H1 (cell line): Measurements from ENCODE around the gene PIGU. TPM values are rescaled to one million over a fixed set of nuclear protein-coding genes. Genes with fewer than 3 reads are reported as not detected.

Source experiments
- CTBP2 ChIP-seq: IDR thresholded peaks from 2 replicates; pipeline ENCODE4 v1.7.0; 2011; ENCODE audit warnings: borderline replicate concordance, mild to moderate bottlenecking, moderate library complexity, mixed read lengths, low read length; ENCODE audit not compliant: insufficient read depth, insufficient read length
- GTF2F1 ChIP-seq: IDR thresholded peaks from 2 replicates; pipeline ENCODE4 v1.6.1; 2012; ENCODE audit warnings: low read depth, low read length, improper control_type of control experiment, borderline replicate concordance
- KDM1A ChIP-seq: fragments of 200-600, 300-600 bp; sonication (generic); IDR thresholded peaks from 2 replicates; pipeline ENCODE4 v1.7.1; 2016; ENCODE audit warnings: mild to moderate bottlenecking, low read length, borderline replicate concordance
- RFX5 ChIP-seq: IDR thresholded peaks from 2 replicates; pipeline ENCODE4 v1.6.1; 2011; ENCODE audit warnings: low read depth, low read length, improper control_type of control experiment, borderline replicate concordance
- SRF ChIP-seq: IDR thresholded peaks from 2 replicates; pipeline ENCODE4 v1.6.1; 2011; ENCODE audit warnings: mild to moderate bottlenecking, low read depth, low read length, moderate library complexity
- TAF1 ChIP-seq: IDR thresholded peaks from 2 replicates; pipeline ENCODE4 v1.6.1; 2011; ENCODE audit warnings: mild to moderate bottlenecking, low read depth, low read length
- YY1 ChIP-seq: IDR thresholded peaks from 2 replicates; pipeline ENCODE4 v1.6.1; 2011; ENCODE audit warnings: low read depth, mild to moderate bottlenecking, low read length
- ZNF274 ChIP-seq: IDR thresholded peaks from 2 replicates; pipeline ENCODE4 v1.7.0; 2012; ENCODE audit warnings: low read length, borderline replicate concordance; ENCODE audit errors: extremely low read depth
- polyA plus RNA-seq, 7 experiments: library from polyadenylated mRNA; depleted of rRNA in 3 of 7; stranded (reverse) in 5 of 7; unstranded in 2 of 7; fragments of >200 nt in 5 of 7; fragments of 200-250 nt in 2 of 7; gene quantifications; 1 replicate in 5 of 7; 2 replicates in 1 of 7; 4 replicates in 1 of 7; pipeline versions ENCODE4 v1.2.1 to v1.2.3, GENCODE V29; 2011 to 2013; ENCODE audit warnings: missing spikeins in 2 of 7, mixed read lengths in 2 of 7
- total RNA-seq: library from RNA; stranded (reverse); fragmentation: NEBNext Ultra II Directional; extraction: Animal tissue kit (Norgen Biotek cat#: 25700); gene quantifications from 2 replicates; pipeline ENCODE4 v1.2.1, GENCODE V29; 2021
- TF ChIP-seq, protein P1 (sequence below): fragments of 300-600 bp; sonication (generic); IDR thresholded peaks from 2 replicates; pipeline ENCODE4 v1.7.1; 2012; ENCODE audit warnings: low read length, moderate library complexity, mild to moderate bottlenecking, inconsistent platforms; ENCODE audit not compliant: insufficient replicate concordance

The PIGU gene
- total and polyA plus RNA-seq, 2 of the 8 experiments (the other 6 are each of a cell fraction or from before 2014, with no cell fraction given): 28.3 to 117 TPM

DNA sequence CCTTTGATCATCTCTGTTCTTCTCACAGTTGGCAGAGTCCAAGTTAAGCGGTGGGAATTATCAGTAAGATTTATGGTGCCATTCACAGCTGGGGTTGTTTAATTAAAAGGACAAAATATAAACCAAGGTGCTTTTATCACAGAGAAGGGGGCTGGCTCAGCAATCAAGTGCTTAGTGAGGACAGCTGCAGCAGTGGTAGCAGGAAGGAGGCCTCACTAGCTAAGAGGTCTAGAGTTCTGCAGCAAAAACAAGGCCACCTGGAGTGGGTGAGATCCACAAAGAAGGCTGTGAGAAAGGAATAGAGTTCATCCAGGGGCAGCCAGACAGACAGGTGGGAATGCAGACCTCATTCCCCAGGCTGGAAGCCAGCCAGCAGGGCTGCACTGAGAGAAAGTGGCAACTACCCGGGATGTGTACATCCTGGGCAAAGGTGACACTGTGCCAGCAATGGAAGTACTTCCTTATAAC is 37.1 kb downstream of the PIGU start (continued):
- TF ChIP-seq SRF: no peak
- no peak for TF ChIP-seq RFX5
- TF ChIP-seq GTF2F1: no peak
- TF ChIP-seq, protein P1, sequence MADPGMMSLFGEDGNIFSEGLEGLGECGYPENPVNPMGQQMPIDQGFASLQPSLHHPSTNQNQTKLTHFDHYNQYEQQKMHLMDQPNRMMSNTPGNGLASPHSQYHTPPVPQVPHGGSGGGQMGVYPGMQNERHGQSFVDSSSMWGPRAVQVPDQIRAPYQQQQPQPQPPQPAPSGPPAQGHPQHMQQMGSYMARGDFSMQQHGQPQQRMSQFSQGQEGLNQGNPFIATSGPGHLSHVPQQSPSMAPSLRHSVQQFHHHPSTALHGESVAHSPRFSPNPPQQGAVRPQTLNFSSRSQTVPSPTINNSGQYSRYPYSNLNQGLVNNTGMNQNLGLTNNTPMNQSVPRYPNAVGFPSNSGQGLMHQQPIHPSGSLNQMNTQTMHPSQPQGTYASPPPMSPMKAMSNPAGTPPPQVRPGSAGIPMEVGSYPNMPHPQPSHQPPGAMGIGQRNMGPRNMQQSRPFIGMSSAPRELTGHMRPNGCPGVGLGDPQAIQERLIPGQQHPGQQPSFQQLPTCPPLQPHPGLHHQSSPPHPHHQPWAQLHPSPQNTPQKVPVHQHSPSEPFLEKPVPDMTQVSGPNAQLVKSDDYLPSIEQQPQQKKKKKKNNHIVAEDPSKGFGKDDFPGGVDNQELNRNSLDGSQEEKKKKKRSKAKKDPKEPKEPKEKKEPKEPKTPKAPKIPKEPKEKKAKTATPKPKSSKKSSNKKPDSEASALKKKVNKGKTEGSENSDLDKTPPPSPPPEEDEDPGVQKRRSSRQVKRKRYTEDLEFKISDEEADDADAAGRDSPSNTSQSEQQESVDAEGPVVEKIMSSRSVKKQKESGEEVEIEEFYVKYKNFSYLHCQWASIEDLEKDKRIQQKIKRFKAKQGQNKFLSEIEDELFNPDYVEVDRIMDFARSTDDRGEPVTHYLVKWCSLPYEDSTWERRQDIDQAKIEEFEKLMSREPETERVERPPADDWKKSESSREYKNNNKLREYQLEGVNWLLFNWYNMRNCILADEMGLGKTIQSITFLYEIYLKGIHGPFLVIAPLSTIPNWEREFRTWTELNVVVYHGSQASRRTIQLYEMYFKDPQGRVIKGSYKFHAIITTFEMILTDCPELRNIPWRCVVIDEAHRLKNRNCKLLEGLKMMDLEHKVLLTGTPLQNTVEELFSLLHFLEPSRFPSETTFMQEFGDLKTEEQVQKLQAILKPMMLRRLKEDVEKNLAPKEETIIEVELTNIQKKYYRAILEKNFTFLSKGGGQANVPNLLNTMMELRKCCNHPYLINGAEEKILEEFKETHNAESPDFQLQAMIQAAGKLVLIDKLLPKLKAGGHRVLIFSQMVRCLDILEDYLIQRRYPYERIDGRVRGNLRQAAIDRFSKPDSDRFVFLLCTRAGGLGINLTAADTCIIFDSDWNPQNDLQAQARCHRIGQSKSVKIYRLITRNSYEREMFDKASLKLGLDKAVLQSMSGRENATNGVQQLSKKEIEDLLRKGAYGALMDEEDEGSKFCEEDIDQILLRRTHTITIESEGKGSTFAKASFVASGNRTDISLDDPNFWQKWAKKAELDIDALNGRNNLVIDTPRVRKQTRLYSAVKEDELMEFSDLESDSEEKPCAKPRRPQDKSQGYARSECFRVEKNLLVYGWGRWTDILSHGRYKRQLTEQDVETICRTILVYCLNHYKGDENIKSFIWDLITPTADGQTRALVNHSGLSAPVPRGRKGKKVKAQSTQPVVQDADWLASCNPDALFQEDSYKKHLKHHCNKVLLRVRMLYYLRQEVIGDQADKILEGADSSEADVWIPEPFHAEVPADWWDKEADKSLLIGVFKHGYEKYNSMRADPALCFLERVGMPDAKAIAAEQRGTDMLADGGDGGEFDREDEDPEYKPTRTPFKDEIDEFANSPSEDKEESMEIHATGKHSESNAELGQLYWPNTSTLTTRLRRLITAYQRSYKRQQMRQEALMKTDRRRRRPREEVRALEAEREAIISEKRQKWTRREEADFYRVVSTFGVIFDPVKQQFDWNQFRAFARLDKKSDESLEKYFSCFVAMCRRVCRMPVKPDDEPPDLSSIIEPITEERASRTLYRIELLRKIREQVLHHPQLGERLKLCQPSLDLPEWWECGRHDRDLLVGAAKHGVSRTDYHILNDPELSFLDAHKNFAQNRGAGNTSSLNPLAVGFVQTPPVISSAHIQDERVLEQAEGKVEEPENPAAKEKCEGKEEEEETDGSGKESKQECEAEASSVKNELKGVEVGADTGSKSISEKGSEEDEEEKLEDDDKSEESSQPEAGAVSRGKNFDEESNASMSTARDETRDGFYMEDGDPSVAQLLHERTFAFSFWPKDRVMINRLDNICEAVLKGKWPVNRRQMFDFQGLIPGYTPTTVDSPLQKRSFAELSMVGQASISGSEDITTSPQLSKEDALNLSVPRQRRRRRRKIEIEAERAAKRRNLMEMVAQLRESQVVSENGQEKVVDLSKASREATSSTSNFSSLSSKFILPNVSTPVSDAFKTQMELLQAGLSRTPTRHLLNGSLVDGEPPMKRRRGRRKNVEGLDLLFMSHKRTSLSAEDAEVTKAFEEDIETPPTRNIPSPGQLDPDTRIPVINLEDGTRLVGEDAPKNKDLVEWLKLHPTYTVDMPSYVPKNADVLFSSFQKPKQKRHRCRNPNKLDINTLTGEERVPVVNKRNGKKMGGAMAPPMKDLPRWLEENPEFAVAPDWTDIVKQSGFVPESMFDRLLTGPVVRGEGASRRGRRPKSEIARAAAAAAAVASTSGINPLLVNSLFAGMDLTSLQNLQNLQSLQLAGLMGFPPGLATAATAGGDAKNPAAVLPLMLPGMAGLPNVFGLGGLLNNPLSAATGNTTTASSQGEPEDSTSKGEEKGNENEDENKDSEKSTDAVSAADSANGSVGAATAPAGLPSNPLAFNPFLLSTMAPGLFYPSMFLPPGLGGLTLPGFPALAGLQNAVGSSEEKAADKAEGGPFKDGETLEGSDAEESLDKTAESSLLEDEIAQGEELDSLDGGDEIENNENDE: no peak
- no peak for TF ChIP-seq TAF1
- TF ChIP-seq YY1: no peak
- TF ChIP-seq KDM1A: no peak
- TF ChIP-seq ZNF274: no peak
- no peak for TF ChIP-seq CTBP2
